Putamen (tissue), 1 donor: ENCODE measurements around the gene ALAS1.
"Not testable (repeated sequence)": the region's sequence is repeated elsewhere in the genome, so short reads cannot be mapped to it uniquely, and the experiment has no call there.

ENCODE experiments used
- DNase-seq: peaks from one replicate; pipeline ENCODE4 v3.0.0-alpha.2; 2016; ENCODE audit warnings: low spot score

ALAS1 gene

DNA sequence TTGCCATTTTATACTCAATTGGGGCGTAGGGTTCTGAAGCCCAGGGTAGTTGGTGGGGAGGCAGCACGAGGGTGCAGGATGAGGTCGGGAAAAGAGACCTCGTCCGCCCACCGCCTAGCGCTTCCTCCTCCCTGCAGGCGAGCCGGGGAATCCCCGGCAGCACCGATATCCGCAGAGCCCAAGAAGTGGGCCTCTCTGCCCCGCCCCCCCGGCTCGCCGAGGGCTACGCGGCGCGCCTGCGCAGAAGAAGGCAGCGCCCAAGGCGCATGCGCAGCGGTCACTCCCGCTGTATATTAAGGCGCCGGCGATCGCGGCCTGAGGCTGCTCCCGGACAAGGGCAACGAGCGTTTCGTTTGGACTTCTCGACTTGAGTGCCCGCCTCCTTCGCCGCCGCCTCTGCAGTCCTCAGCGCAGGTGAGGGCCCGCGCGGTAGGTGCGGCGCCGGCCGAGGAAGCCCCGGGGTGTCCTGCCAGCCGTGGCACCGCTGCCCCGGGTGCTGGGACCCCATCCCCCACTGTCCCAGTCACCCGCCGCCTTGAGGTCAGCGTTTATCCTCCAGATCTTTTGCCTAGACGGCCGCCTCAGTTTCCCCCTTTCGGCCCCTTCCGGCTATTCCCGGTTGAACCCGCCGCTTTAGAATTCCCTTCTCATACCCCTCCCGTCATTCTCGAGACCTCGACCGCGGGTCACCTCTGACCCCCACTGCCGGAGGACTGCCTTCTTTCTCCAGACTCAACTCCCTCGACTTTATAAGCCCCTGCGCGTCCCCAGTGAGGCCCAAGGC is at the start of gene ALAS1:
ALAS1 (plus strand) TSS at position 319 of the 784 bp plus-strand sequence. CDS start 1,082 bp downstream, outside the sequence.
- peak; percentile 88 for DNase-seq

DNA sequence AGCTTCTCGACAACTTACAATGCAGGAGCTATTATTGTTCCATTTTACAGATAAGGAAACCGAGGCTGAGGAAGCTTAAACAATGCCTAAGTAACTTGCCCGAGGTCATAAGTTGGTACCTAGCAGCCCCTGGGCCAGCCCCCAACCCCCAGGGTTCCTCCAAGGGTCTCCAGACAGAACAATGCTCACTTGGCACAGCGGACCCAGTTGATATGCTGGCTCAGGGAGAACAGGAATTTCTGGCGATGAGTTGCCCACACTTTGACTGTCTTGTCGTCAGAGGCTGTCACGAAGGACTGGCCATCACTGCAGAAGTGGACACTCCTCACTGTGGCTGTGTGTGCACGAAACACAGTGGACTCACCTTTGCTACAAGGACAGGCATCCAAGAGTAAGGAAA is 48.9 kb upstream of the ALAS1 start:
- no peak for DNase-seq

DNA sequence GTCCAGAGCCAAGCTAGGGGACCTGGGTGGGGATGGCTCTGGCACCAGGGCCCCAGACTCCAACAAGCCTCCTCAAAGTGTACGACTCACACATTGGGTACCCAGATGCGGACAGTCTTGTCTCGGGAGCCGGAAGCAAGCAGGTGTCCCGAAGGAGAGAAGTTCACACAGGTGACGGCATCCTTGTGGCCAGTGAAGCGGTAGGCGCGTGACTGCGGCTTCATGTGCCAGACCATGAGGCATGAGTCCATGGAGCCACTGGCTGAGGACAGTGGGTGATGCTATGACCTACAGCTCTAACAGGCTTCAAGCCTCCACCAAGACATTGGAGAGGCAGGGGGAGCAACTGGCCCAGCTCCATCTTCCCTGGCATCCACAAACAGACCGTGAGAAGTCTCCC is 48.2 kb upstream of the ALAS1 start:
- no peak for DNase-seq

DNA sequence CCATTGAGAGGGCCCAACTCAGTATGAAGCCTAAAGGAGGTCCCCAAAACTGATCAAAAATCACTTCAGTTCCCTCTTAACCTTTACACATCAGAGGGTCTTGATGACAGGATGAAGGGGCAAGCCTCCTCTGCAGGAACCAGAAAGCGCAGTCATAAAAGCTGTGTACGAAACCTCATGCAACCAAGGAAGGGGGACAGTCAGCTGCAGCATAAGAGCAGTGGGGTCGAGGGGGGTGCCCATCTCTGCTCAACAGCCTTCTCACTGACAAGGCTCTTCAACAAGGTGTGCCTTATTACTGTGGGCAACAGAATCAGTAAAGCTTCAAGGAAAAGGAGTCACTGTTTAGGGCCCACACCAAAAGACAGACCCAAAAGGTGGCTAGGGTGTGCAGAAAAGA is 47.6 kb upstream of the ALAS1 start:
- no peak for DNase-seq

DNA sequence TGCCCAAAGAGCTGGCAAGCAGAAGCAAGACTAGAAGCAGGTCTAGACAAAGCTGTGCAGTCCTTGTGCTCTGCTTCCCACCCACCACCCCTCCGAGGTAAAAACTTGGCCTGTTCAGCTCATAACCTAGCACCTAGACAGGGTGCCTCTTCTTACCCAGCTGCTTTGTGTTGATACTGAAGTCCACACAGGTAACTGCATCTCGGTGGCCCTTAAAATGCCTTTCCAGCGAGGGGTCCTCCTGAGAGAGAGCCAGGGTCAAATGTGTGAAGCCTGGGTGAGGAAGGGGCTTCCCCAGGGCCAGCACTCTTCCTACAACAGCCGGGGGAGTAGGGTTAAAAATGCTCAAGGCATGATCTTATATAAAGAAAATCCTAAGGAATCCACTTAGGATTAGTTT is 47.1 kb upstream of the ALAS1 start:
- DNase-seq: no peak

DNA sequence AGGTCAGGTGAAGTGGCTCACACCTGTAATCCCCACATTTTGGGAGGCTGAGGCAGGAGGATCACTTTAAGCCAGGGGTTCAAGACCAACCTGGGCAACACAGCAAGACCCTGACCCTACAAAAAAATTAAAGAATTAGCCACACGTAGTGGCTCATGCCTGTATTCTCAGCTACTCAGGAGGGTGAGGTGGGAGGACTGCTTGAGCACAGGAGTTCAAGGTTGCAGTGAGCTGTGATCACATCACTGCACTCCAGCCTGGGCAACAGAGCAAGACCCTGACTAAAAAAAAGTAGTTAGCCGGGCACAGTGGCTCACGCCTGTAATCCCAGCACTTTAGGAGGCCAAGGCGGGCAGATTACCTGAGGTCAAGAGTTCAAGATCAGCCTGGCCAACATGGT is 46.0 kb upstream of the ALAS1 start:
- DNase-seq: not testable (repeated sequence)

DNA sequence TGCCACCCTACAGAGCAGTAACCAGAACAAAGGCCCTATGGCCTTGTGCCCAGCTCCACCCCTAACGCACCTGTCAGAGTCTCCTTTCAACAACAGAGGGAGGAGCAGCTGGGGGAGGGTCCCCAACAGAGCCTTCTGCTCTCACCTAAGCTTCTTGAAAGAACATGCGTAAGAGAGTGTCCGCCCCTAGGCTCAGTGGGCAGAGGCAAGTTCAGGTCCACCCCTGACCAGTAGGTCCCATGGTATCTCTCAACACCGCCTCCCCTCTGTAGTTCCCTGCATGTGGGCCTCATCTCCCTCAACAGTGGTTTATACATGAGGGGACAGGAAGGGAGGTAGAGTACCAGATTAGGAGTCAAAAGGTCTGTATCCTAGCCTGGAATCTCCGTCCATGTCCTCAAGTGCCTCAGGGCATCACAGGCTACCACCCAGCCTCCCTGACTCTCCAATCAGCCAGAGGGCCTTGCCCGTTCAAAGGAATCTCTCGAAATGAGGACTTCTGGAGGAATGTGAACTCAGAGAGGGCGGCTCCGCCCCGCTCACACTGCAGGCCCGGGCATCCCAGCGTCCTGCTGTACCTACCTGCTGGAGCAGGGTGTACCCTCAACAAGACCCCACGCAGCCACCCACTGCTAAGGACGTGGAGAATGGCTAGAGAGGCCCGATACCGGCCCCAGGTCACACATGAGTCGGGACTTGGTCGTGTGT is 44.4 kb upstream of the ALAS1 start:
- no peak for DNase-seq

DNA sequence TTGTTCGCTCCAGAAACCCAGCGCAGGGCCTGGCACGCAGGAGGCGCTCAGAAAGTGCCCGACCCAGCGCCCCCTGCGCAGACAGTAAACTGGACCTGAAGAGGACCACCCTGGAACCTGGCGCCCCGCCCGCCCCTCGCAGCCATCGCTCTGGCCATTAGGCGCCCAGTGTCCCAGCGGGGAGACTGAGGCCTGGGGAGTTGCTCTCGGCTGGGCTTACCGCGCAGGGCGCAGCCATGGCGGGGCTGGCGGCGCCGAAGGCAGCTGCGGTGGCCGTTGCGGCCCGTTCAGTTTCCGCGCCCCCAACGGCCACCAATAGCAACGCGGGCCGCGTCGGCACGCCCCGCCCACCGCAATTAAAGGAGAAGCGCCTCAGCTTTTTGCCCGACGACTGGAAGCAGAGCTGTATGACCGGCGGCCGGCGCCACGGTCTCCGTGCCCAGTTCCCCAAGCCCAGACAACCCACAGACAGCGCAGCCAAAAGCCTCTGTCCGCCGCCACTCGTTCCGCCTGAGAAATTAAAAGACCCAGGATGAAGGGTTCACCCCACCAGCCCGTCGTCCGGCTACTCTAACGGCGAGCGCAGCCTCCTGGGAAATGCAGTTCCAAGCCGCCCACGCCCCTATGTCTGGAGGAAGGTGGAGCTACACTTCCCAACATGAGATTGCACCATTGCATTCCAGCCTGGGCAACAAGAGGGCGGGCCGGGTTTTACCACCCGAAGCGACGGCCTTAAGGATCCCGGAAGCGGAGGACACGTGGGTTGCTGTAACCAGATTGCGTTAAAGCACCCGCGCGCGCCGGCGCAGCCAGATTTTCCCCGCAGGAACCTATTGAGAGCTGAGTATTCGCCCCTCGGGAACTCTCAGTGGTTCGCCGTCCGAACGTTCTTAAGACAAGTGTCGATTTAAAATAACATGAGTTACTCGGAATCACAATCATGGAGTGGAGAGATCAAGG is 43.5 kb upstream of the ALAS1 start, which contains the start of gene POC1A:
POC1A (minus strand) TSS at position 289 of the 960 bp plus-strand sequence; CDS start at position 238, 51 bp downstream.
- peak; percentile 95 for DNase-seq

DNA sequence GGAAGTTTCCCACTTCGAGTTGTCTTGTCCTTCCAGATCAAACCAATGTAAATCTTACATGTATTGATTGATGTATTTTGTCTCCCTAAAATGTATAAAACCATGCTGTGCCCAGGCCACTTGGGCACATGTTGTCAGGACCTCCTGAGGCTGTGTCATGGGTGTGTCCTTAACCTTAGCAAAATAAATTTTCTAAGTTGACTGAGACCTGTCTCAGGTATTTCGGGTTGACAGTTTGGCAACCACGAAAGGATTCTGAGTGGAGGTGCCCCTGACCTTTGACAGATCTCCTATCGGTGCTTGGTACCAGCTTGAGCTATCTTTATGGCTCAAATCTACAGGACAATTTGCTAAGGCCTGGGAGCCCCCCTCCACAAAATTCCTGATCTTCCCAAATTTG is 42.0 kb upstream of the ALAS1 start:
- no peak for DNase-seq

DNA sequence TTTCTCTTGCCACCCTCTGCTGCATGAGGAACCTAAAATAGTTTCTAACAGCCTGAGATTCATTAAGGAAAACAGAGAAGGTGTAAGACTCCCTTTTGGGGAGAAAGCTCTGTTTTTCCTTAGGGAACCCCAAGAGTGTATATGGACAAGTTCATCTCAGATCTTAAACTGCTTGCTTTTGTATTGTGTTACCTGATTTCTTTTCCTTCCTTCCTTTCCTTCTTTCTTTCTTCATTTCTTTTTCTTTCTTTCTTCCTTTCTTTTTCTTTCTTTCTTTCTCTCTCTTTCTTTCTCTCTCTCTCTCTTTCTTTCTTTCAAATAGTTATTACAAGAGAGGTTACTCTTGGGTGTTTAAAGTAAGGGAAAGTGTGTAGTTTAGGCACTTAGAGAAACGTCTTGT is 38.5 kb upstream of the ALAS1 start:
- no peak for DNase-seq

DNA sequence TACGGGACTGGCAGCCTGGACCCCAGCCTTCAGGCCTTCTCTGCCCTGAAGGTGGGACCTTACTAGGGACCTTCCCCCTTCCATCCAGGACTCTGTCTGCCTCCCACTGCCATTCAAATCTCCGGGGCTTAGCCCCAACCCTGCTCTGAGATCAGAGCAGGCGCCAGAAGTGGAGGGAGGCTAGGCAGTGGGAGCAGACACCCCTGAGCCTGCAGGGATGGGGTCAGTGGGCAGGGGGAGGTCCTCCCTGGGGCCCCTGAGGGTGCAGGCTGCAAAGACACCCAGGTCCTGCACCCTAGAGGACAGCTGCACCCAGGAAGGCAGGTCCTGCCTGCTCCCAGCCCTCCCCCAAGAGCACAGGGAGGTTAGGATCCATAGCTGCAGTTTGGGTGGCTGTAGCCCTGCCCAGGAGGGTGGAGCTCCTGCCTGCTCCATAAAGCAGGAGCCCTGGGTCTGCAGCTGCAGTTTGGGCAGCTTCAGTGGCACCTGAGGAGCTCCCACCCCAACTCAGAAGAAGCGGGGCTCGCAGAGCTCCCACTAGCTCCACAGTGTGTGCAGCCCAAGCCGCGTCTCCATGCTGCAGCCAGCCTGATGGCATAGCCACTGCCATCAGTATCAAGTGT is 35.6 kb upstream of the ALAS1 start:
- DNase-seq: no peak

DNA sequence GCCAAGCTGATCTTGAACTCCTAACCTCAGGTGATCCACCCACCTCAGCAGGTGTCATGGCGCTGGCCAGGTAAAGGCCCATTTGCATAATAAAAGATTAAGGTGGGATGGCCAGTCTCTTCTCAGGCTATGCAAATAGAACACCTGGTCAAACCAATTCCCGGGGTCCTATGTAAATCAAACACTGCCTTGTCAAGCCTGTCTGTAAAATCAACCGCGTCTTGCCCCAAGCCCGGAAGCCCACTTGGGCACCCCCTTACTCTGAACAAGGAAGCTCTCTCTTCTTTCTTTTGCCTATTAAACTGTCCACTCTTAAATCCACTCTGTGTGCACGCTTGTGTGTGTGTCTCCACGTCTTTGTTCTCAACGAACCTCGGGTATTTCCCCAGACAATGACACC is 30.7 kb upstream of the ALAS1 start:
- DNase-seq: no peak

DNA sequence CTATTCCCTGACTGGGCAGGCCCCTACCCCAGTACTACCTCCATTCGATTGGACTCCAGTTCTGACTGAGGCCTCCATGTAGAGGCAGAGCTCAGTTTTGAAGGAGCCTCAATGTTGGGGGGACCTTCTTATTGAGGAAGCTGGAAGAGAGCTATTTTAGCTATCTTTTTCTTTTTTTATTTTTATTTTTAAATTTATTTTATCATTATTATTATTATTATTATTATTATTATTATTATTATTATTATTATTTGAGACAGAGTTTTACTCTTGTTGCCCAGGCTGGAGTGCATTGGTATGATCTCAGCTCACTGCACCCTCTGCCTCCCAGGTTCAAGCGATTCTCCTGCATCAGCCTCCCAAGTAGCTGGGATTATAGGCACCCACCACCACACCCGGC is 27.7 kb upstream of the ALAS1 start:
- DNase-seq: not testable (repeated sequence)

DNA sequence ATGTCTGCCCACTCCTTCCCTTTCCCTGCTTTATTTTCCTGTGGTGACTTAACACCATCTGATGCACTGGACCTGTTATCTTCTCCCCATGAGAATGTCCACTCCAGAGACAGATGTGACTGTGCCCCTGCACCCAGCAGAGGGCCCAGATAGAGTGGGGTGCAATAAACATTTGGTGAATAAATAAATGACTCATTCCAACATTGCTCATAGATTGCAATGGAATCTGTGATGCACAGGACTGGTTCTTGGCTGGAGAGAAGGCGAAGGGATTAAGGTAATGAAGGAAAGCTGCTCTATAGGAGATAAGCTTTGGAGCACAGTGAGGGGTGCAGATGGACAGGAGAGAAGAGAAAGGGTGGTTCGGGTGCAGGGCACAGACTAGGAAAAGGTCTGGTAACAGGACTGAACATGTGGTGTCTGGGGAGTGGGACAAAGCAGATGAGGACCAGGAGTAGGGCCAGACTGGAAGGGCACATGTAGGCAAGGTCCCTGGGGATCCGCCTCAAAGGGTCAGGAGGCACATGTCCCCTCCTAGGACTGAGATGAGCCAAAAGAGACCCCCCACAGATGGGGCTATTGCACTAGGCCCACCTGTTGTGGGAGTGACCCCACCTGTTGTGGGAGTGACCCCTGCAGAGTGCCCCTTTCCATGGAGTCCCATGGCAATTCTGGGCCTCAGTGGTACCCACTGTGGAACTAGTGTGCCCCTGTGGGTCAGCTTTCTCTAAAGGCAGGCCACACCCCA is 26.3 kb upstream of the ALAS1 start:
- DNase-seq: no peak

DNA sequence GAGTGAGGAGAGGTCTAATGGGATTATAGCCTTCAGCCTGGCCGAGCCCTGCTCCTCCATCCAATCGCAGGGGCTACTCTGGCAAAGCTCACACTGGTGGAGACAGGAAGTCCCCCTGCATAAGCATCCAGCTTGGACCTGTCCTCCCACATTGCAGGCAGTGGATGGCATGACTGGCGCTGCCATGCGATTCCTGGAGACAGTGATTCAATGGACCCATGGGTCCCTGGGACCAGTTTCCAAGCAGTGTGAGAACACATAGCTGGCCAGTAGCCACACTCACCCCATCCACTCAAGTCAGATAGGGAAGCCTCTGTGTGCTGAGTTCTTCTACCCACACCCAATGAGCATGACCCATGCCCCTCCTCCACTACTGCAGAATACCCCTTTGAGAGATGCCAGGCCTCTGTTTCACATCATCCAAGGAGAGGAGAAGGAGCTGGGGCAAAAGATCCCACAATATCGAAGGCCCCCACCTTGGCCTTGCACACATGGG is 25.6 kb upstream of the ALAS1 start:
- peak; percentile 57 for DNase-seq

DNA sequence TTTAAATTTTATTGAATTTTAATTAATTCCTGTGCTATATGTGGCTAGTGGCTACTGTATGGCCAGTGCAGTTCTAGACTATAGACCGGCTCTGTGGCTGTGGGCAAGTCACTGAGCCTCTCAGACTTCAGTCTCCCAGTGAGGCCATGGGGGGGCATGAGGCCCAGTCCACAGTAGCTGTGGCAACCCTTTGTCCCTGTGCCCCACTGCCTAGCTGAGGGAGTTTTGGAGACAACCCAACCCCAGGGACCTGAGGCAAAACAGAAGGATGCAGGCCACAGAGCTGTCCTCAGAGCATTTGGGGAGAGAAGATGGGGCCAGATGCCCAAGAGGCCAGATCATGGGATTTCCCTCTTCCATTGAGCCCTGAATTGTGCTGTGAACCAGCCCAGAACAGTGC is 24.9 kb upstream of the ALAS1 start:
- DNase-seq: no peak

DNA sequence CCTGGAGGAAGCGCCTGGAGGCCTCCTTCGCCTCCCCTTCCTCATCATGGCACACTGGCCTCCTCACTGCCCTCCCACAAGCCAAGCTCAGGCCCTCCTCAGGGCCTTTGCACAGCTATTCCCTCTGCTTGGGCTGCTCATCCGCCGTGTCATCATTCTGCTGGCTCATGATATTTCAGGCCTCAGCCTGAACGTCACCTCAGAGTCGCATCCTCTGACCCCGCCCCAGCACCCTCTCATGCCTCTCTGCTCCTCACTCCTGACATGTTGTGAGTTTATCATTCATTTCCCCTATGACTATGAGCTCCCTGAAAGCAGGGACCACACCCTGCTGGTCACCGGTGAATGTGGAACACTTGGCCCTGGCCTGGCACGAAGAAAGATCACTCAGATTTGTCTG is 23.1 kb upstream of the ALAS1 start:
- no peak for DNase-seq

DNA sequence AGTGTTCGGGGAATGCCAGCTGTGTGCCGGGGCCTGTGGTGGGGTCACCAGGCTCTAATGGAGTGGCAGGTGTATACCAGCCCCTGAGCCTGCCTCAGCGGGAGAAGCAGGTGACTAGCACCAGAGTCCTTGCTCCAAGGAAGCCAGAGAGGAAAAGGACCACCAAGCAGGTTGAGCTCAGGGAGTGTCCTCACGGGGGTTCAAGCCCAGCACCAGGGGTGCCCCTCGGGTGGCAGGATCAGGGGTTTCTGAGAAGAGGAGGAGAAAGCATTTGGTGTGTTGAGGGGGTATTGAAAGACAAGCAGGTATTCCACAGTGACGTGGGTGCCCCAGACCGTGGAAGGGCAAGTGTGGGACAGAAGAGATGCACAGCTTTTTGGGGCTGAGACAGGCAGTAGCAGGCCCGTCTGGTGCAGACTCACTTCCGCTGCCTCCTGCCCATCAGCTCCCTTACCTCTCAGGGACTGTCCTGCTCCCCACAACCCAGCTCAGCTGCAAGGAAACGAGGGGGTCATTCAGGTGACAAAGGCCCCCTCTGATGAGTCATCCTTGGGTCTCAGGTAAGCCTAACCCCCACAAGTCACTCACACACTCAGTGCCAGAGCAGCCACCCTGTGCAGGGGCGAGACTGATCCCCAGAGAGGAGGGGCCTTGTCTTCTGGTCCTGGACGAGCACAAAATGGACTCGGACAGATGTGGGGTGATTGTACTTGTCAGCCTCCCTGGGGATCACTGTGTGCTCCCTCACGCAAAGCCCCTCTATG is 22.4 kb upstream of the ALAS1 start:
- DNase-seq: no peak

DNA sequence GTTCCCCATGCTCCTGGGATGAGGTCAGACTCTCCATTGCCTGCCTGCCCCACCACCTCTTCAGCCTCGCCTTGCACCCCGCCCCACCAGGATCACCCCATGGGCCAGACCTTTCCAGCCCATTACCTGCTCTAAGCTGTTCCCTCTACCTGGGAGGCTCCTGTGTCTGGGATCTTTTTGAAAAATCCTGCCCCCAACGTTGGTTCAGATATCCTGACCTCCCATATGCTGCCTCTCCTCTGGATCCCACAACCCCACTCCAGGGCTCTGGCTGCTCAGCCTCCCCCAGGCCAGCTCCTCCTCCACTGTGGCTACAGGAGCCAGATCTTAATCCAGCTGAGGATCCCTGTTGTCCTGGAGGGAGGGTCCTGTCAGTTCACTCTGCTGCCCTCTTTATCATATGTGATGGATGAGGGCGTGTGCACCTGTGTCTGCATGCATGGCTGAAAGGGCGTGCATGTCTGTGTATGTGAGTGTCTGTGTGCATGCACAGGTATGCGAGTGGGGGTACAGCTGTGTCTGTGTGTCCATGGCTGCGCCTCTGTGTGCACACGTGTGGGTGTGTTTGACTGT is 21.7 kb upstream of the ALAS1 start:
- DNase-seq: no peak
